Body of pancreas (tissue), 4 donors: ENCODE measurements around the gene LRRC2. TPM values are rescaled to one million over a fixed set of nuclear protein-coding genes. Genes with fewer than 3 reads are reported as not detected.

ENCODE experiments used
- ATAC-seq: fragments of 150-250 bp; one replicate; pipeline ENCODE4 v1.9.1; 2016
- DNase-seq, 4 donors: peaks; one replicate each; pipeline ENCODE4 v3.0.0-alpha.2; 2019
- H3K27ac ChIP-seq, 4 donors: fragments of 200-600 bp; sonication (generic); 1 replicate in 3 of 4; 2 replicates in 1 of 4; pipeline versions ENCODE4 v1.5.1 to v1.6.1; 2016 to 2019; ENCODE audit warnings: mild to moderate bottlenecking in 1 of 4, mixed read lengths in 1 of 4, moderate library complexity in 1 of 4
- H3K27me3 ChIP-seq, 2 donors: fragments of 200-600 bp; sonication (generic); one replicate each; pipeline ENCODE4 v1.6.0; 2016; ENCODE audit warnings: mild to moderate bottlenecking in 1 of 2
- H3K36me3 ChIP-seq, 2 donors: fragments of 200-600 bp; sonication (generic); replicated peaks in 1 of 2; 2 replicates each; pipeline ENCODE4 v1.5.1; 2016; ENCODE audit warnings: low read depth in 2 of 2; ENCODE audit not compliant: insufficient read depth in 1 of 2
- H3K4me1 ChIP-seq: fragments of 200-600 bp; sonication (generic); one replicate; pipeline ENCODE4 v1.6.0; 2016
- H3K4me3 ChIP-seq, 2 donors: fragments of 200-600 bp; sonication (generic); 1 replicate in 1 of 2; 2 replicates in 1 of 2; pipeline ENCODE4 v1.5.1; 2016 to 2019
- H3K9me3 ChIP-seq, 3 donors: fragments of 200-600 bp; sonication (generic); 1 replicate in 2 of 3; 2 replicates in 1 of 3; pipeline ENCODE4 v1.5.1; 2016
- CTCF ChIP-seq, 7 experiments: fragments of 450-650 bp in 4 of 7; fragments of 200-600 bp in 3 of 7; sonication (generic) in 3 of 7; IDR thresholded peaks; one replicate each; pipeline ENCODE4 v1.5.1; 2016 to 2019; ENCODE audit warnings: antibody characterized with exemption in 7 of 7
- POLR2A ChIP-seq, 3 donors: fragments of 450-650 bp; IDR thresholded peaks; one replicate each; pipeline ENCODE4 v1.6.1; 2016; ENCODE audit warnings: antibody characterized with exemption in 3 of 3, mild to moderate bottlenecking in 2 of 3
- WGBS, 2 donors: methylation state at CpG; one replicate each; pipeline ENCODE4 v1.1.5; 2017; 5-methylcytosine and 5-hydroxymethylcytosine counted together
- intact Hi-C: fragments of 100-400 bp; cut with DNase I; formaldehyde crosslinking; loops from one replicate; pipeline ENCODE4 v1.15.1; 2023
- total RNA-seq, 2 donors: library from RNA; depleted of rRNA; stranded (reverse); fragments of >200 nt; gene quantifications; one replicate each; pipeline ENCODE4 v1.1.0, GENCODE V29; 2016

LRRC2 gene
- total RNA-seq, 2 donors from 2014 or later, result 1.8 to 2.3 TPM

- intact Hi-C loops, result no loop called here
- Histone ChIP-seq H3K27me3 (no peaks in the 10 kb centered on the region), H3K27ac (no peak overlapping the region), H3K4me1 (no peaks in the 10 kb centered on the region), H3K9me3 (no peaks in the 10 kb centered on the region), H3K4me3 (no peak overlapping the region), H3K36me3 (no peaks in the 10 kb centered on the region)
- ATAC-seq (no peak), DNase-seq (no peak)
- TF ChIP-seq CTCF (IDR thresholded peaks at IDR 0.05) (no peak), POLR2A (IDR thresholded peaks at IDR 0.05) (no peak)
- WGBS, 2 donors, result 77 to 80% methylated on average over 9 of the region's 9 CpGs
Measured at GRCh38 chr3:46521096-46521495, 45.0 kb downstream of the LRRC2 start.

GRCh38 chr3:46520531-46520930 lies 45.6 kb downstream of the LRRC2 start:
- ATAC-seq (no peak), DNase-seq (no peak)
- no peaks in the 10 kb centered on the region for H3K27me3 ChIP-seq
- H3K4me3 ChIP-seq, result no peak overlapping the region
- no peak overlapping the region for H3K27ac ChIP-seq
- no peaks in the 10 kb centered on the region for H3K4me1 ChIP-seq
- TF ChIP-seq POLR2A (IDR thresholded peaks at IDR 0.05), result no peak
- no peak for TF ChIP-seq CTCF (IDR thresholded peaks at IDR 0.05)
- no peaks in the 10 kb centered on the region for H3K9me3 ChIP-seq
- WGBS, 2 donors, result 80 to 81% methylated on average over 3 of the region's 3 CpGs
- intact Hi-C loops, result no loop called here
- no peaks in the 10 kb centered on the region for H3K36me3 ChIP-seq

GRCh38 chr3:46519952-46520351 lies 46.1 kb downstream of the LRRC2 start:
- intact Hi-C loops, result no loop called here
- WGBS, 2 donors, result 88 to 95% methylated on average over 2 of the region's 2 CpGs
- Histone ChIP-seq H3K4me1 (no peaks in the 10 kb centered on the region), H3K4me3 (no peak overlapping the region), H3K36me3 (no peaks in the 10 kb centered on the region), H3K27me3 (no peaks in the 10 kb centered on the region), H3K9me3 (no peaks in the 10 kb centered on the region), H3K27ac (no peak overlapping the region)
- TF ChIP-seq POLR2A (IDR thresholded peaks at IDR 0.05), result no peak
- TF ChIP-seq CTCF (IDR thresholded peaks at IDR 0.05), result no peak
- no peak for ATAC-seq
- no peak for DNase-seq

GRCh38 chr3:46517784-46518181 lies 48.3 kb downstream of the LRRC2 start:
- no peaks in the 10 kb centered on the region for H3K9me3 ChIP-seq
- 89 to 95% methylated on average over 2 of the region's 2 CpGs for WGBS, 2 donors
- ATAC-seq (no peak), DNase-seq (no peak)
- H3K27me3 ChIP-seq, result no peaks in the 10 kb centered on the region
- H3K36me3 ChIP-seq, result no peaks in the 10 kb centered on the region
- TF ChIP-seq POLR2A (IDR thresholded peaks at IDR 0.05) (no peak), CTCF (IDR thresholded peaks at IDR 0.05) (no peak)
- no peak overlapping the region for H3K4me3 ChIP-seq
- intact Hi-C loops, result no loop called here
- H3K4me1 ChIP-seq, result no peaks in the 10 kb centered on the region
- H3K27ac ChIP-seq, result no peak overlapping the region

- WGBS, 2 donors, result 76 to 80% methylated on average over 7 of the region's 7 CpGs
- Histone ChIP-seq H3K9me3 (no peaks in the 10 kb centered on the region), H3K27ac (no peak overlapping the region), H3K4me1 (no peaks in the 10 kb centered on the region), H3K4me3 (no peak overlapping the region), H3K27me3 (no peaks in the 10 kb centered on the region), H3K36me3 (no peaks in the 10 kb centered on the region)
- ATAC-seq (no peak), DNase-seq (no peak)
- intact Hi-C loops, result no loop called here
- TF ChIP-seq POLR2A (IDR thresholded peaks at IDR 0.05) (no peak), CTCF (IDR thresholded peaks at IDR 0.05) (no peak)
Measured at GRCh38 chr3:46517016-46517783, 48.9 kb downstream of the LRRC2 start.
